SK-N-MC (cell line): Measurements from ENCODE around the gene HACD3.

ENCODE experiments used
- EZH2 ChIP-seq: fragments of 200-600 bp; sonication (generic); IDR thresholded peaks from one replicate; pipeline ENCODE4 v1.6.1; 2017; ENCODE audit warnings: antibody characterized with exemption
- FOXP2 ChIP-seq: optimal IDR thresholded peaks from 2 replicates; pipeline ENCODE3; 2011; ENCODE audit warnings: mild to moderate bottlenecking, moderate library complexity; ENCODE audit not compliant: insufficient read depth; ENCODE audit errors: extremely low read length, control extremely low read depth
- POLR2AphosphoS5 ChIP-seq: IDR thresholded peaks from 2 replicates; pipeline ENCODE4 v1.6.1; 2012; ENCODE audit warnings: mild to moderate bottlenecking, low read depth, low read length, borderline replicate concordance

DNA sequence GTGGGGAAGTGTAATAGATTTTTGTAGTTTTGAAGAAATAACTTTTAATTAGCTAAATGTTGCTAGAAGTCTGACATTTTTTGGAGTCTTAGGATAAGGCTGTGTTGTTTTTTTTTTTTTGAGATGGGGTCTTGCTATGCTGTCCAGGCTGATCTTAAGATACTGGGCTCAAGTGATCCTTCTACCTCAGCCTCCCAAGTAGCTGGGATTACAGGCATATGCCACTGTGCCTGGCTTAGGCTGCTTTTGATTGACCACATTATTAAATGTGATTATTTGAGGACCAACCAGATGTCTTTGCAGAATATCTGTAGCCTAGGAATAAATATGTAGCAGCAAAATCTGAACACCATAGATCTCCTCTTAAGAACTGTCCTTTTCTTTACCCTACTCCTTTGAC, 29.7 kb downstream of the HACD3 start:
- no peak for TF ChIP-seq EZH2
- TF ChIP-seq POLR2AphosphoS5, result no peak
- TF ChIP-seq FOXP2, result no peak
